ENCODE data around the gene RABL2A.
"Not testable (repeated sequence)": the region's sequence is repeated elsewhere in the genome, so short reads cannot be mapped to it uniquely, and the experiment has no call there.

The RABL2A gene

DNA sequence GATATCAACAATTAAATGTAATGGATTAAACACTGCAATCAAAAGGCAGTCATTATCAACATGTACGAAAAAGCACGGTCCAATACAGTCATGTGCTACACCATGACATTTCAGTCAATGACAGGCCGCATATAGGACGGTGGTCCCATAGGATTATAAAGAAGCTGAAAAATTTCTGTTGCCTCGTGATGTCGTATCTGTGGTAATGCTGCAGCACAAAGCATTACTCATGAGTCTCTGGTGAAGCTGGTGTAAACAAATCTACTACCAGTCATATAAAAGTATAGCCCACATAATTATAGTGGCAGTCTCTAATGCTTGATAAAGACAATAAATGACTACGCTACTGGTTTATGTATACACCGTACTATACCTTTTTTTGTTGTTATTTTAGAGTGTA, 58.4 kb downstream of the RABL2A start:
- DNase-seq (ENCODE audit: low spot score): no peak

GRCh38 chr2:113686537-113686936, 59.5 kb downstream of the RABL2A start:
- DNase-seq (ENCODE audit: low spot score): no peak

DNA sequence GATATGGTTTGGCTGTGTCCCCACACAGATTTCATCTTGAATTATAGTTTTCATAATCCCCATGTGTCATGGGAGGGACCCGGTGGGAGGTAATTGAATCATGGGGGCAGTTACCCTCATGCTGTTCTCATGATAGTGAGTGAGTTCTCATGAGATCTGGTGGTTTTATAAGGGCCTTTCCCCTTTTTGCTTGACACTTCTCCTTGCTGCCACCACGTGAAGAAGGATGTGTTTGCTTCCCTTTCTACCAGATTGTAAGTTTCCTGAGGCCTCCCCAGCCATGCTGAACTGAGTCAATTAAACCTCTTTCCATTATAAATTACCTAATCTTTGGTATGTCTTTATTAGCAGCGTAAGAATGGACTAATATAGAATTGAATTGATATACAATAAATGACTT, 63.8 kb downstream of the RABL2A start:
- DNase-seq (ENCODE audit: low spot score): not testable (repeated sequence)

Measured in hematopoietic multipotent progenitor cell treated with erythropoietin and hydrocortisone succinate and interleukin-3 and kit ligand, for 15 days (in vitro differentiated cells).